Peyer's patch (tissue), 4 donors: Measurements from ENCODE around the gene HTR3D. TPM values are rescaled to one million over a fixed set of nuclear protein-coding genes. Genes with fewer than 3 reads are reported as not detected.

Source experiments
- DNase-seq, 3 donors: peaks; one replicate each; pipeline ENCODE4 v3.0.0-alpha.2; 2017 to 2019
- H3K27ac ChIP-seq, 4 donors: fragments of 200-600 bp; sonication (generic); one replicate each; pipeline ENCODE4 v1.5.1; 2016 to 2019
- H3K27me3 ChIP-seq, 2 donors: fragments of 200-600 bp; sonication (generic); one replicate each; pipeline ENCODE4 v1.5.1; 2019
- H3K36me3 ChIP-seq, 3 donors: fragments of 200-600 bp; sonication (generic); one replicate each; pipeline ENCODE4 v1.5.1; 2016 to 2019
- H3K4me1 ChIP-seq, 4 donors: fragments of 200-600 bp; sonication (generic); one replicate each; pipeline ENCODE4 v1.5.1; 2016 to 2019
- H3K4me3 ChIP-seq, 4 donors: fragments of 200-600 bp; sonication (generic); 1 replicate in 3 of 4; 2 replicates in 1 of 4; pipeline ENCODE4 v1.5.1; 2016 to 2019; ENCODE audit warnings: mild to moderate bottlenecking in 1 of 4
- H3K9me3 ChIP-seq, 4 donors: fragments of 200-600 bp; sonication (generic); one replicate each; pipeline ENCODE4 v1.5.1; 2016 to 2019; ENCODE audit warnings: mild to moderate bottlenecking in 1 of 4
- POLR2A ChIP-seq, 2 donors: fragments of 450-650 bp; IDR thresholded peaks; one replicate each; pipeline ENCODE4 v1.5.1; 2017; ENCODE audit warnings: antibody characterized with exemption in 2 of 2, mild to moderate bottlenecking in 2 of 2, moderate library complexity in 2 of 2
- total RNA-seq, 4 donors: library from RNA; depleted of rRNA; stranded (reverse); fragments of >200 nt; gene quantifications; one replicate each; pipeline ENCODE4 v1.1.0, GENCODE V29; 2016
- TF ChIP-seq, protein P1 (sequence below), 6 experiments: fragments of 450-650 bp in 4 of 6; fragments of 200-600 bp in 2 of 6; sonication (generic) in 1 of 6; IDR thresholded peaks; one replicate each; pipeline ENCODE4 v1.5.1; 2017 to 2019; ENCODE audit warnings: antibody characterized with exemption in 6 of 6, mild to moderate bottlenecking in 3 of 6, moderate library complexity in 1 of 6

The HTR3D gene
- total RNA-seq, 4 donors from 2014 or later, result not detected

DNA sequence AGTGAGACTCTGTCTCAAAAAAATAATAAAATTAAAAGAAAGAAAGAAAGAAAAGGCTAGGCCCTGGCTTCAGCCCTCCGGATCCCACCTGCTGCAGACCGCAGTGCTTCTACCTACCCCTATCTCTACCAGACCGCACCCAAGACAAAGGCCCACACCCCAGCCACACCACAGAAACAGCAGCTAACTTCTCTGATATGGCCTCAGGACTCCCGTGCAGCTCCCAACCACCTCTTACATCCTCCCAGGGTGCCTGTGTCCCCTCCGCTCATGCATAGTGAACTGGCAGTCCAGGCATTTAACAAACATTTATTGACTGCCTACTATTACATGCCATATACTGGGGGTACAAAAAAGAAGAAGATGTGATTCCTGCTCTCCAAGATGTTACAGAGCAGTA, 14.5 kb downstream of the HTR3D start:
- Histone ChIP-seq H3K36me3 (no peaks in the 10 kb centered on the region), H3K9me3 (no peaks in the 10 kb centered on the region), H3K4me3 (no peak overlapping the region), H3K27ac (no peak overlapping the region), H3K4me1 (no peaks in the 10 kb centered on the region), H3K27me3 (no peaks in the 10 kb centered on the region)
- DNase-seq, result no peak
- TF ChIP-seq POLR2A (IDR thresholded peaks at IDR 0.05), result no peak
- TF ChIP-seq, protein P1, sequence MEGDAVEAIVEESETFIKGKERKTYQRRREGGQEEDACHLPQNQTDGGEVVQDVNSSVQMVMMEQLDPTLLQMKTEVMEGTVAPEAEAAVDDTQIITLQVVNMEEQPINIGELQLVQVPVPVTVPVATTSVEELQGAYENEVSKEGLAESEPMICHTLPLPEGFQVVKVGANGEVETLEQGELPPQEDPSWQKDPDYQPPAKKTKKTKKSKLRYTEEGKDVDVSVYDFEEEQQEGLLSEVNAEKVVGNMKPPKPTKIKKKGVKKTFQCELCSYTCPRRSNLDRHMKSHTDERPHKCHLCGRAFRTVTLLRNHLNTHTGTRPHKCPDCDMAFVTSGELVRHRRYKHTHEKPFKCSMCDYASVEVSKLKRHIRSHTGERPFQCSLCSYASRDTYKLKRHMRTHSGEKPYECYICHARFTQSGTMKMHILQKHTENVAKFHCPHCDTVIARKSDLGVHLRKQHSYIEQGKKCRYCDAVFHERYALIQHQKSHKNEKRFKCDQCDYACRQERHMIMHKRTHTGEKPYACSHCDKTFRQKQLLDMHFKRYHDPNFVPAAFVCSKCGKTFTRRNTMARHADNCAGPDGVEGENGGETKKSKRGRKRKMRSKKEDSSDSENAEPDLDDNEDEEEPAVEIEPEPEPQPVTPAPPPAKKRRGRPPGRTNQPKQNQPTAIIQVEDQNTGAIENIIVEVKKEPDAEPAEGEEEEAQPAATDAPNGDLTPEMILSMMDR (IDR thresholded peaks at IDR 0.05), result no peak

DNA sequence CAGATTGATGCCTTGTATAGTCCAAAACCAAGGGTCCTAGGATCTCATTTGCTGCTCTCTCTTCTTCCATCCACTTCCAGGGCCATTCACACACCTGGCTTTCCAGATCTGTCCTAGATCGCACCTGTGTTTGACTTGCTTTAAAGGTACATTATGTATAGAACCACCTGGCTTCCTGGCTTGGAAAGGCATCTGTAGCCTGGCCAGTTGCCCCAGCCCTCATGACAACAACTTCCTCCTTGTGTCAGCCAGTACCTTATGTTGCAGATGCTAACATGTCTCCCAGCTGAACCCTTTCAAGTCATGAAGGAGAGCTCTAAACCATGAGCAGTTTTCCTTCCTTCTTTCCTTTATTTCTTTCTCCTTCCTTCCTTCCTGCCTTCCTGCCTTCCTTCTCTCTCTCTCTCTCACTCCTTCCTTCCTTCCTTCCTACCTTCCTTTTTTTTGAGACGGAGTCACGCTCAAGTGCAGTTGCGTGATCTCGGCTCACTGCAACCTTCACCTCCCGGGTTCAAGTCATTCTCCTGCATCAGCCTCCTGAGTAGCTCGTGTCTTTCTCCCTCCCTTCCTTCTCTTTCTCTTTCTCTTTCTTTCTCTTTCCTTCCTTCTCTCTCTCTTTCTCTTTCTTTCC, 18.8 kb downstream of the HTR3D start:
- no peak for TF ChIP-seq POLR2A (IDR thresholded peaks at IDR 0.05)
- TF ChIP-seq, protein P1 (IDR thresholded peaks at IDR 0.05), result no peak
- no peak for DNase-seq
- no peak overlapping the region for H3K27ac ChIP-seq
- no peaks in the 10 kb centered on the region for H3K27me3 ChIP-seq
- H3K36me3 ChIP-seq, result no peaks in the 10 kb centered on the region
- no peaks in the 10 kb centered on the region for H3K9me3 ChIP-seq
- H3K4me3 ChIP-seq, result no peak overlapping the region
- H3K4me1 ChIP-seq, result no peaks in the 10 kb centered on the region

DNA sequence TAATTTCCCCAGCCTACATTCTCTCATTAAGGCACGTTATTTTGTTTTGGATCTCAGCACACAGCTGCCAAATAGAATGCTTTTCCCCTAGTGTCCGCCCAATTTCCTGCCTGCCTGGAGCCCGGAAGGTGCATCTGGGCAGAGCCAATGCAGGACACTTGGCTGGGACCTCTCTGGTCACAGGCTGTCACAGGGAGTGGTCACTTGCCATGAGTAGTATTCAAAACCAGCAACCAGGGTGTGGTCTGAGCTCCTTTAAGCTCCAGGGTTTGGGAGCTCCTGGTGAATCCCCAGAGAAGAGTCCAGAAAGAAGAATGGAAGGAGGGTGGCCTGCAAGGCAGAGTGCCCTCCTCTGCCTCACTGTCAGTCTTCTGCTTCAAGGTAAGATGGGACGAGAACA, 21.2 kb downstream of the HTR3D start, which contains the start of gene HTR3C:
Gene HTR3C (plus strand): TSS at position 281 of the 400 bp plus-strand sequence. CDS start 34 bp downstream, at position 315.
- Histone ChIP-seq H3K4me3 (no peak within 1 kb of the TSS), H3K27ac (no peak within 1 kb of the TSS), H3K9me3 (no peaks in the 10 kb centered on the region), H3K27me3 (no peaks in the 10 kb centered on the region), H3K36me3 (no peaks in the 10 kb centered on the region), H3K4me1 (no peaks in the 10 kb centered on the region)
- no peak for DNase-seq
- TF ChIP-seq, protein P1 (IDR thresholded peaks at IDR 0.05), result no peak
- no peak for TF ChIP-seq POLR2A (IDR thresholded peaks at IDR 0.05)

DNA sequence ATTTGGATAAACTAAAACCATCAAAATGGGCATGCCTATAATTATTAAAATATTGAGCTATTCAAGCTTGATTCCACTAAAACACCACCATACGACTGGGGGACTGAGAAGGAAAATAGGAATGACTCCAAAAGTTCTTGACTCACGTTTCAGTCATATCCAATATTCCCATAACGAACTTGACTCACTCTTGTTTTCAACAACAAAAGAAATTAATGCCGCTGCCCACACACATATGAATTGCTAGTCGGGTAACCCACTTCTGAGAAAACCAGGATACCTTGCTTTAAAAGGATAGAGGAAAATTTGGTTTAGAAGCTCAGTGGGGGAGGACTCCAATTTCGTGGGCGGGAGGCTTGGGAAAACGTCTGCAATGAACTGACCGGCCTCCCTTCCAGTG, 26.5 kb downstream of the HTR3D start:
- no peaks in the 10 kb centered on the region for H3K36me3 ChIP-seq
- no peak for TF ChIP-seq POLR2A (IDR thresholded peaks at IDR 0.05)
- TF ChIP-seq, protein P1 (IDR thresholded peaks at IDR 0.05), result no peak
- no peaks in the 10 kb centered on the region for H3K9me3 ChIP-seq
- H3K4me3 ChIP-seq, result no peak overlapping the region
- DNase-seq, result no peak
- no peak overlapping the region for H3K27ac ChIP-seq
- no peaks in the 10 kb centered on the region for H3K4me1 ChIP-seq
- H3K27me3 ChIP-seq, result no peaks in the 10 kb centered on the region

DNA sequence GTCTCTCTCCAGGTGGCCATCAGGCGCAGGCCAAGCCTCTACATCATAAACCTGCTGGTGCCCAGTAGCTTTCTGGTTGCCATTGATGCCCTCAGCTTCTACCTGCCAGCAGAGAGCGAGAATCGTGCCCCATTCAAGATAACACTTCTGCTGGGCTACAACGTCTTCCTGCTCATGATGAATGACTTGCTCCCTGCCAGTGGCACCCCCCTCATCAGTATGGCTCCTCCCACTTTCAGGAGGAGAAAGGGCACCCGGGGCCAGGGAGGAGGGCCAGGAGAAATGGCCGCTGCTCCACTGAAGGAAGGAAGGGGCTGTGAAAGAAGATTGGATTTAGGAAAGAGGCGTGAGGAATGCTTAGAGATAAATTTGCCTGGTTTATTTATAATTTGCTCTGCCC, 27.9 kb downstream of the HTR3D start:
- H3K9me3 ChIP-seq, result no peaks in the 10 kb centered on the region
- no peaks in the 10 kb centered on the region for H3K4me1 ChIP-seq
- H3K27ac ChIP-seq, result no peak overlapping the region
- no peaks in the 10 kb centered on the region for H3K27me3 ChIP-seq
- no peak for DNase-seq
- H3K4me3 ChIP-seq, result no peak overlapping the region
- H3K36me3 ChIP-seq, result no peaks in the 10 kb centered on the region
- TF ChIP-seq, protein P1 (IDR thresholded peaks at IDR 0.05), result no peak
- no peak for TF ChIP-seq POLR2A (IDR thresholded peaks at IDR 0.05)
